Measurements from ENCODE around the gene BCAN. TPM values are rescaled to one million over a fixed set of nuclear protein-coding genes. Genes with fewer than 3 reads are reported as not detected.

Gene BCAN
- total RNA-seq, 4 donors from 2014 or later = 0.50 to 5.0 (median 1.9) TPM; not detected in 1

DNA sequence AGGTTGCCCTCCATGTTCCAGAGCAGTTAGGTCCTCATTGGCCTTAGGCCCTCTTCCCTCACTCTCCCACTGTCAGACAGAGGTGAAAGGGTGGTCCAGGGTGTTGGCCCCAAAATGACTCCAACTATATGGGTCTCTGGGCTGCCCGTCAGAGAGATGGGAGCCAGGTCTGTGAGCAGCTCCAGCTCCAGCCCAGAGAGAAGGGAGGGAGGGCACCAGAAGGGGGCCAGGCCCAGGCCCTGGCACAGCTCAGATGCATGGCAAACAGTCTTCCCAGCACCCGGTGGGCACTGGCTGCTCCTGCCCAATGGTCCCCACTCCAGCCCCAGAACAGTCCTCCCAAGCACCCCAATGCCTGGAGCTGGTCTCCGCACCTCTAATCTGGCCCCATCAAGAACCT is 2.2 kb downstream of the BCAN start:
- no peak overlapping the region for H3K4me3 ChIP-seq
- no peak for TF ChIP-seq POLR2A (IDR thresholded peaks at IDR 0.05)
- TF ChIP-seq, protein P1, sequence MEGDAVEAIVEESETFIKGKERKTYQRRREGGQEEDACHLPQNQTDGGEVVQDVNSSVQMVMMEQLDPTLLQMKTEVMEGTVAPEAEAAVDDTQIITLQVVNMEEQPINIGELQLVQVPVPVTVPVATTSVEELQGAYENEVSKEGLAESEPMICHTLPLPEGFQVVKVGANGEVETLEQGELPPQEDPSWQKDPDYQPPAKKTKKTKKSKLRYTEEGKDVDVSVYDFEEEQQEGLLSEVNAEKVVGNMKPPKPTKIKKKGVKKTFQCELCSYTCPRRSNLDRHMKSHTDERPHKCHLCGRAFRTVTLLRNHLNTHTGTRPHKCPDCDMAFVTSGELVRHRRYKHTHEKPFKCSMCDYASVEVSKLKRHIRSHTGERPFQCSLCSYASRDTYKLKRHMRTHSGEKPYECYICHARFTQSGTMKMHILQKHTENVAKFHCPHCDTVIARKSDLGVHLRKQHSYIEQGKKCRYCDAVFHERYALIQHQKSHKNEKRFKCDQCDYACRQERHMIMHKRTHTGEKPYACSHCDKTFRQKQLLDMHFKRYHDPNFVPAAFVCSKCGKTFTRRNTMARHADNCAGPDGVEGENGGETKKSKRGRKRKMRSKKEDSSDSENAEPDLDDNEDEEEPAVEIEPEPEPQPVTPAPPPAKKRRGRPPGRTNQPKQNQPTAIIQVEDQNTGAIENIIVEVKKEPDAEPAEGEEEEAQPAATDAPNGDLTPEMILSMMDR (IDR thresholded peaks at IDR 0.05) = no peak
- TF ChIP-seq EP300 (IDR thresholded peaks at IDR 0.05) = no peak
- TF ChIP-seq POLR2AphosphoS5 (IDR thresholded peaks at IDR 0.05) = no peak
- WGBS, 2 donors (ENCODE audit: low coverage in 1 of 2) = 73% methylated on average over 2 of the region's 3 CpGs; no CpG with 5 or more reads in 1 of the 2 donors
- peaks cover 99% of the 10 kb centered on the region for H3K27me3 ChIP-seq
- no peaks in the 10 kb centered on the region for H3K9me3 ChIP-seq
- H3K4me1 ChIP-seq = peaks cover 0 to 21% (median 11%) of the 10 kb centered on the region in 3 donors
- H3K27ac ChIP-seq = no peak overlapping the region
- H3K36me3 ChIP-seq = no peaks in the 10 kb centered on the region
- no peak for ATAC-seq

DNA sequence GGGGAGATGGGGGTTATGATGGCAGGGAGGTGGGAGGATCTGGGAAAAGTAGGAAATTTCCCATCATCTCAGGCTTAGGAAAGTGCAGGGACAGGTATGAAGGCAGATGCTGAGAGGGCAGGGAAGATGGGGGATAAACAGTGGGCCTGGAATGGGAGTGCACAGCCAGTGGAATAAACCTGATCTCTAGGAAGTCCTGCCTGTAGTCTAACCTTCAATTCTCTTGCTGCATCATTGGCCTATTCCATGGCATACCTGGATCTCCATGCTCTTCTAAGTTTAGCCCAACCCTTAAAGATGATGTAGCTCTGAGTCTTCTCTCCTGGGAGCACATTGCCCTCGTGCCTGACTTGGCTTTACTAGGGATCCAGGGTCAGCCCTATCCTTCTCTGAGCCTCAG is 2.7 kb downstream of the BCAN start:
- WGBS, 2 donors (ENCODE audit: low coverage in 1 of 2) = 40 to 60% methylated on average over 1 of the region's 1 CpG
- H3K27ac ChIP-seq = no peak overlapping the region
- H3K9me3 ChIP-seq = no peaks in the 10 kb centered on the region
- H3K27me3 ChIP-seq = peaks cover 99% of the 10 kb centered on the region
- no peak overlapping the region for H3K4me3 ChIP-seq
- H3K4me1 ChIP-seq = peaks cover 0 to 21% (median 11%) of the 10 kb centered on the region in 3 donors
- no peak for ATAC-seq
- TF ChIP-seq EP300 (IDR thresholded peaks at IDR 0.05) (no peak), POLR2AphosphoS5 (IDR thresholded peaks at IDR 0.05) (no peak), POLR2A (IDR thresholded peaks at IDR 0.05) (no peak)
- TF ChIP-seq, protein P1 (IDR thresholded peaks at IDR 0.05) = no peak
- no peaks in the 10 kb centered on the region for H3K36me3 ChIP-seq

DNA sequence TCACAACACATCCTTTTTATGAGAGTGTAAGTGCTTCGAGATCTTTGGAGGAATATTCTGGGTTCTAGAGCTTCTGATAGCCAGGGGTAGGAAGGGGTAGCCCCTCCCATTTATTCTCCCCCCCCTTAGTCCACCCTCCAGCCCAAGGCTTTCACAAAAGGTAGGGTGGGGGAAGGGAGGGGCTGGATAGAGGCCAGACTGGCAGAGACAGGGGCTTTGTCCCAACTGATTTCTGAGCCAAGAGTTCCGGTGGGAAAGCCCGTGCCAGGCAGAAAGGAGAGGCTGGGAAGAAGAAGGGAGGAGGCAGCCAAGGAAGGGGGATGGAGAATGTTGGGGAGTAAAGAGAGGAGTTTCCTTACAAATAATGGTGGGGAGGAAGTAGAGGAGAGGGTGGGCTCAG is 3.1 kb downstream of the BCAN start:
- Histone ChIP-seq H3K4me1 (peaks cover 0 to 21% (median 11%) of the 10 kb centered on the region in 3 donors), H3K27ac (no peak overlapping the region), H3K36me3 (no peaks in the 10 kb centered on the region), H3K9me3 (no peaks in the 10 kb centered on the region), H3K4me3 (no peak overlapping the region), H3K27me3 (peaks cover 97% of the 10 kb centered on the region)
- TF ChIP-seq POLR2A (IDR thresholded peaks at IDR 0.05) (no peak), EP300 (IDR thresholded peaks at IDR 0.05) (no peak), POLR2AphosphoS5 (IDR thresholded peaks at IDR 0.05) (no peak)
- TF ChIP-seq, protein P1 (IDR thresholded peaks at IDR 0.05) = no peak
- no peak for ATAC-seq
- WGBS, 2 donors (ENCODE audit: low coverage in 1 of 2) = 50% methylated on average over 1 to 2 of the region's 3 CpGs

DNA sequence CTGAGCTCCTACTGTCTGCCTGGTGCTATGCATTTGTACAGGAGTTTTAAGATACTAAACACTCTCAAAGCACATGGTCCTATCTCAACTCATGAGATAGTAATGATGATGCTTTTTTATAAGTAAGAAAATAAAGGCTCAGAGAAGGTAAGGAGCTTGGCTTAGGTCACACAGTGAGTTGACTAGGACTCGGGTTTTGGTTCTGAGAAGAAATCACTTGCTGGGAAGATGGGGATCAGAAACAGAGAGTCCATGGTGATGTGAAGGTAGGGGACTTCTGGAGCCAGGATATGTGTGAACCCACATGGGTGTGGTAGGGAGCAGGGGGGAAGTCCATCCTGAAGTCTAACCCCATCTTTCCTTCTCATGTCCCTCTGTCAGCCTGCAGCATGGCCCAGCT is 3.7 kb downstream of the BCAN start:
- TF ChIP-seq POLR2A (IDR thresholded peaks at IDR 0.05) (no peak), POLR2AphosphoS5 (IDR thresholded peaks at IDR 0.05) (no peak), EP300 (IDR thresholded peaks at IDR 0.05) (no peak)
- Histone ChIP-seq H3K4me3 (no peak overlapping the region), H3K36me3 (no peaks in the 10 kb centered on the region), H3K4me1 (peaks cover 0 to 21% (median 11%) of the 10 kb centered on the region in 3 donors), H3K27me3 (peaks cover 97% of the 10 kb centered on the region), H3K27ac (no peak overlapping the region), H3K9me3 (no peaks in the 10 kb centered on the region)
- 79% methylated on average over 1 of the region's 1 CpG; no CpG with 5 or more reads in 1 of the 2 donors for WGBS, 2 donors (ENCODE audit: low coverage in 1 of 2)
- ATAC-seq = no peak

DNA sequence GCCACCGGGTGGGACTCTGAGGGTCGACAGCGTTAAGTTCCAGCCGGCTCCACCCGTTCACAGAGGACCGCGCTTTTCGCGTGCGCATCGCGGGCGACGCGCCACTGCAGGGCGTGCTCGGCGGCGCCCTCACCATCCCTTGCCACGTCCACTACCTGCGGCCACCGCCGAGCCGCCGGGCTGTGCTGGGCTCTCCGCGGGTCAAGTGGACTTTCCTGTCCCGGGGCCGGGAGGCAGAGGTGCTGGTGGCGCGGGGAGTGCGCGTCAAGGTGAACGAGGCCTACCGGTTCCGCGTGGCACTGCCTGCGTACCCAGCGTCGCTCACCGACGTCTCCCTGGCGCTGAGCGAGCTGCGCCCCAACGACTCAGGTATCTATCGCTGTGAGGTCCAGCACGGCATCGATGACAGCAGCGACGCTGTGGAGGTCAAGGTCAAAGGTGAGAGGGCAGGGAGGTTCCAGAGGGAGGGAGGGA is 4.9 kb downstream of the BCAN start:
- Histone ChIP-seq H3K27me3 (peaks cover 97% of the 10 kb centered on the region), H3K4me1 (peaks cover 0 to 10% (median 6%) of the 10 kb centered on the region in 3 donors), H3K27ac (no peak overlapping the region), H3K4me3 (no peak overlapping the region), H3K36me3 (no peaks in the 10 kb centered on the region), H3K9me3 (no peaks in the 10 kb centered on the region)
- TF ChIP-seq EP300 (IDR thresholded peaks at IDR 0.05) (no peak), POLR2AphosphoS5 (IDR thresholded peaks at IDR 0.05) (no peak), POLR2A (IDR thresholded peaks at IDR 0.05) (no peak)
- TF ChIP-seq, protein P1 (IDR thresholded peaks at IDR 0.05) = no peak
- no peak for ATAC-seq
- no CpG with 5 or more reads among the region's 51 CpGs for WGBS, 2 donors (ENCODE audit: low coverage in 1 of 2)

Data from gastroesophageal sphincter (tissue), 4 donors.